ENCODE measurements around the gene MITF. TPM values are rescaled to one million over a fixed set of nuclear protein-coding genes. Genes with fewer than 3 reads are reported as not detected.

MITF gene
- total RNA-seq, 2 experiments from 2014 or later = 1.4 to 1.6 TPM

DNA sequence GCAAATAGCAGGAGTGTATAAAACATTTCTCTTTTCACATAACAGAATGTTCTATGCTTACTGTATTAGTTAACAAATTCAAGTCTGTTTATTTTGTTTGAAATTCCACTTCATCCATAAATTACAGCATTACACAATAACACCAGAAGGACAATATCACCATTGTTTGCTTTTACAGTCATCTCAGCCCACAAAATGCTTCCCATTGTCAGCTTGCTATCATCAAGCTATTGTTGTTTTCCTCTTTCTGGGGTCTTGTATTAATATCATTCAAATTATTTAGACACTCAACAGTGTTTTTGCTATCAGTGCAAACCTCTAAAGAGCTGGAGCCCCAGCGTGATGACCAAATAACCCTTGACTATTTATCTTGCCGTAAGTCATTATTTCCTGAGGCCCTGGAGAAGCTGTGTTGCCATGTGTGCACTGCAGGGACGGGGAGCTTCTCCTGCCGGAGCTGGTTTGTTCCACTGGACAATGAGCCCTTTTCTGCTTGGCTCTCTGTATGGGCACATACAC, 261.4 kb downstream of the MITF start:
- POLR2A ChIA-PET = no interaction called here
- no peak for ATAC-seq (ENCODE audit: low read depth)
- H3K9me3 Mint-ChIP-seq = no peaks in the 10 kb centered on the region
- no peak overlapping the region for H3K27ac Mint-ChIP-seq
- H3K4me1 Mint-ChIP-seq = no peaks in the 10 kb centered on the region
- no peaks in the 10 kb centered on the region for H3K27me3 Mint-ChIP-seq
- no peak overlapping the region for H3K4me3 Mint-ChIP-seq
- no peak for DNase-seq
- no peaks in the 10 kb centered on the region for H3K36me3 Mint-ChIP-seq

GRCh38 chr3:70003119-70003518, 263.9 kb downstream of the MITF start:
- POLR2A ChIA-PET = no interaction called here
- H3K27me3 Mint-ChIP-seq = no peaks in the 10 kb centered on the region
- no peak for DNase-seq
- no peaks in the 10 kb centered on the region for H3K9me3 Mint-ChIP-seq
- no peaks in the 10 kb centered on the region for H3K4me1 Mint-ChIP-seq
- ATAC-seq (ENCODE audit: low read depth) = no peak
- H3K36me3 Mint-ChIP-seq = no peaks in the 10 kb centered on the region
- no peak overlapping the region for H3K4me3 Mint-ChIP-seq
- H3K27ac Mint-ChIP-seq = no peak overlapping the region

DNA sequence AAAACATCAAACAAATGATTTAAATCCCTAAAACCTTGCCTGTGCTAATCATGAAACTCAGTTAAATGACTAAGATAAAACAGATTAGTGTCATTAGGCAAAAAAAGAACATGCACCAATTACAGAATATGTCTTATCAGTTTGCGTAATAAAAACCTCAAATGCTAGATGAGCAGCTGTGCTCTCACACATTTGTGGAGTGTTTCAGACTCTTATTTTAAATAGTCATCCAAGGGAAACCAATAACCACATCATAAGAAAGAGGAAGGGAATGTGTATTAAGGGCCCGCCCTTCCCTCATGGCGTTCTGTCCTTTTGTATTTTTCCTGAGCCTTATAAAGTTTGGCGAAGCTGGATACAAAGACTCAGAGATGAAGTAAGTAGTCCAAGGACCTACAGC, 266.8 kb downstream of the MITF start:
- no peak overlapping the region for H3K27ac Mint-ChIP-seq
- no peaks in the 10 kb centered on the region for H3K9me3 Mint-ChIP-seq
- POLR2A ChIA-PET = no interaction called here
- no peaks in the 10 kb centered on the region for H3K36me3 Mint-ChIP-seq
- H3K4me1 Mint-ChIP-seq = no peaks in the 10 kb centered on the region
- no peaks in the 10 kb centered on the region for H3K27me3 Mint-ChIP-seq
- no peak overlapping the region for H3K4me3 Mint-ChIP-seq
- DNase-seq (no peak), ATAC-seq (ENCODE audit: low read depth) (no peak)

DNA sequence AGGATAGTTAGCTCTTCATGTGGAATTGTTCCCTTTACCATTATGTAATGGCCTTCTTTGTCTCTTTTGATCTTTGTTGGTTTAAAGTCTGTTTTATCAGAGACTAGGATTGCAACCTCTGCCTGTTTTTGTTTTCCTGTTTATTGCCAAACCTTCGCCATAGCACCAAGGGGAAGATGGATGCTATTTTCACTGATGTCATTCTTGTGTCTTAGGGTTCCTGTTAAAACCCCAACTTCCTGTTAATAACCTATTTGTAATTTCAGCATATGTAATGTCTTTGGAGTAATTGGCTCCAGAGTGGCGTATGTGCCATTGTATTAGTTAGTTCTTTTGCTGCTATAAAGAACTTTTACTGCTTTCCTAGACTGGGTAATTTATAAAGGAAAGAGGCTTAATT, 271.1 kb downstream of the MITF start:
- H3K9me3 Mint-ChIP-seq = no peaks in the 10 kb centered on the region

GRCh38 chr3:70011582-70011981, 272.3 kb downstream of the MITF start:
- H3K27me3 Mint-ChIP-seq = no peaks in the 10 kb centered on the region
- DNase-seq (no peak), ATAC-seq (ENCODE audit: low read depth) (no peak)
- H3K9me3 Mint-ChIP-seq = peaks cover 3% of the 10 kb centered on the region
- no peak overlapping the region for H3K27ac Mint-ChIP-seq
- H3K36me3 Mint-ChIP-seq = no peaks in the 10 kb centered on the region
- no peaks in the 10 kb centered on the region for H3K4me1 Mint-ChIP-seq
- H3K4me3 Mint-ChIP-seq = no peak overlapping the region
- POLR2A ChIA-PET = no interaction called here

More for the DNA sequence above, 271.1 kb downstream of the MITF start:
- no peak for ATAC-seq (ENCODE audit: low read depth)
- Mint-ChIP-seq H3K36me3 (no peaks in the 10 kb centered on the region), H3K27ac (no peak overlapping the region), H3K27me3 (no peaks in the 10 kb centered on the region), H3K4me3 (no peak overlapping the region), H3K4me1 (no peaks in the 10 kb centered on the region)
- no peak for DNase-seq
- POLR2A ChIA-PET = no interaction called here

All from activated naive CD8-positive, alpha-beta T cell treated with anti-CD3 and anti-CD28 coated beads, Interleukin-2, amount 10 ng/mL, durations not matched to agents 7 days and 5 days (primary cell).